Measurements from ENCODE around the gene GLA. TPM values are rescaled to one million over a fixed set of nuclear protein-coding genes. Genes with fewer than 3 reads are reported as not detected.
A peak's percentile ranks its signal among the peaks of the same experiment; 100 is the strongest.

Gene GLA
- total and polyA plus RNA-seq, 7 donors = 5.4 to 48.5 (median 14.4) TPM

GRCh38 chrX:101408532-101408841 lies 762 bp upstream of the GLA start:
- peaks cover 0 to 15% of the 10 kb centered on the region in 2 donors for H3K36me3 ChIP-seq (ENCODE audit: insufficient read depth in 1 of 2, low read depth in 1 of 2)
- no peak for DNase-seq
- H3K4me3 ChIP-seq = peak overlapping the region; percentile 81
- ATAC-seq = peak in 2 of 4 donors; percentile 28 to 38
- intact Hi-C loops (cut with DNase I) = no loop called here
- no peak for TF ChIP-seq CTCF (IDR thresholded peaks at IDR 0.05)
- WGBS, 3 donors = 0 to 23% (median 1%) methylated on average over 8 of the region's 8 CpGs
- no peaks in the 10 kb centered on the region for H3K27me3 ChIP-seq (ENCODE audit: insufficient read depth in 3 of 3, low read length in 2 of 3)
- H3K27ac ChIP-seq = peak overlapping the region; percentile 89
- H3K9me3 ChIP-seq = no peaks in the 10 kb centered on the region
- peaks cover 22% of the 10 kb centered on the region for H3K4me1 ChIP-seq

GRCh38 chrX:101407167-101407747 lies 468 bp downstream of the GLA start:
- DNase-seq (no peak), ATAC-seq (peak in 2 of 4 donors; percentile 1 to 10)
- peak overlapping the region; percentile 77 for H3K27ac ChIP-seq
- WGBS, 3 donors = 0 to 22% (median 1%) methylated on average over 12 to 15 of the region's 15 CpGs
- intact Hi-C loops (cut with DNase I) = no loop called here
- H3K4me3 ChIP-seq = peak overlapping the region; percentile 81
- no peaks in the 10 kb centered on the region for H3K27me3 ChIP-seq (ENCODE audit: insufficient read depth in 3 of 3, low read length in 2 of 3)
- TF ChIP-seq CTCF (IDR thresholded peaks at IDR 0.05) = no peak
- H3K4me1 ChIP-seq = peaks cover 19% of the 10 kb centered on the region
- no peaks in the 10 kb centered on the region for H3K9me3 ChIP-seq
- H3K36me3 ChIP-seq (ENCODE audit: insufficient read depth in 1 of 2, low read depth in 1 of 2) = peaks cover 0 to 18% of the 10 kb centered on the region in 2 donors

GRCh38 chrX:101399825-101400224 lies 7.9 kb downstream of the GLA start:
- H3K36me3 ChIP-seq (ENCODE audit: insufficient read depth in 1 of 2, low read depth in 1 of 2) = peaks cover 0 to 67% of the 10 kb centered on the region in 2 donors
- intact Hi-C loops (cut with DNase I) = no loop called here
- H3K27me3 ChIP-seq (ENCODE audit: insufficient read depth in 3 of 3, low read length in 2 of 3) = peaks cover 0 to 6% (median 0%) of the 10 kb centered on the region in 3 donors
- DNase-seq (no peak), ATAC-seq (no peak)
- no peak overlapping the region for H3K27ac ChIP-seq
- TF ChIP-seq CTCF (IDR thresholded peaks at IDR 0.05) = no peak
- H3K4me1 ChIP-seq = no peaks in the 10 kb centered on the region
- no peak overlapping the region for H3K4me3 ChIP-seq
- WGBS, 3 donors = 82 to 96% (median 91%) methylated on average over 4 of the region's 4 CpGs
- H3K9me3 ChIP-seq = no peaks in the 10 kb centered on the region

GRCh38 chrX:101398694-101399093 lies 9.0 kb downstream of the GLA start:
- Histone ChIP-seq H3K9me3 (no peaks in the 10 kb centered on the region), H3K36me3 (ENCODE audit: insufficient read depth in 1 of 2, low read depth in 1 of 2) (peaks cover 0 to 72% of the 10 kb centered on the region in 2 donors), H3K27me3 (ENCODE audit: insufficient read depth in 3 of 3, low read length in 2 of 3) (peaks cover 0 to 6% (median 0%) of the 10 kb centered on the region in 3 donors), H3K4me3 (no peak overlapping the region), H3K27ac (no peak overlapping the region), H3K4me1 (no peaks in the 10 kb centered on the region)
- ATAC-seq (no peak), DNase-seq (no peak)
- 74 to 96% (median 91%) methylated on average over 4 of the region's 4 CpGs for WGBS, 3 donors
- intact Hi-C loops (cut with DNase I) = no loop called here
- no peak for TF ChIP-seq CTCF (IDR thresholded peaks at IDR 0.05)

- DNase-seq (no peak), ATAC-seq (no peak)
- WGBS, 3 donors = 52 to 65% (median 65%) methylated on average over 4 of the region's 4 CpGs
- H3K36me3 ChIP-seq (ENCODE audit: insufficient read depth in 1 of 2, low read depth in 1 of 2) = peaks cover 0 to 72% of the 10 kb centered on the region in 2 donors
- intact Hi-C loops (cut with DNase I) = no loop called here
- no peaks in the 10 kb centered on the region for H3K4me1 ChIP-seq
- no peak overlapping the region for H3K4me3 ChIP-seq
- H3K27me3 ChIP-seq (ENCODE audit: insufficient read depth in 3 of 3, low read length in 2 of 3) = peaks cover 0 to 11% (median 0%) of the 10 kb centered on the region in 3 donors
- no peaks in the 10 kb centered on the region for H3K9me3 ChIP-seq
- no peak overlapping the region for H3K27ac ChIP-seq
- TF ChIP-seq CTCF (IDR thresholded peaks at IDR 0.05) = no peak
Measured at GRCh38 chrX:101397779-101398178, 9.9 kb downstream of the GLA start.
